ENCODE measurements around the gene PPP2R5B. TPM values are rescaled to one million over a fixed set of nuclear protein-coding genes. Genes with fewer than 3 reads are reported as not detected.

PPP2R5B gene
- total and polyA plus RNA-seq, 9 of the 15 experiments (the other 6 are each of a cell fraction or from before 2014, with no cell fraction given), result 0.10 to 7.8 (median 3.3) TPM

DNA sequence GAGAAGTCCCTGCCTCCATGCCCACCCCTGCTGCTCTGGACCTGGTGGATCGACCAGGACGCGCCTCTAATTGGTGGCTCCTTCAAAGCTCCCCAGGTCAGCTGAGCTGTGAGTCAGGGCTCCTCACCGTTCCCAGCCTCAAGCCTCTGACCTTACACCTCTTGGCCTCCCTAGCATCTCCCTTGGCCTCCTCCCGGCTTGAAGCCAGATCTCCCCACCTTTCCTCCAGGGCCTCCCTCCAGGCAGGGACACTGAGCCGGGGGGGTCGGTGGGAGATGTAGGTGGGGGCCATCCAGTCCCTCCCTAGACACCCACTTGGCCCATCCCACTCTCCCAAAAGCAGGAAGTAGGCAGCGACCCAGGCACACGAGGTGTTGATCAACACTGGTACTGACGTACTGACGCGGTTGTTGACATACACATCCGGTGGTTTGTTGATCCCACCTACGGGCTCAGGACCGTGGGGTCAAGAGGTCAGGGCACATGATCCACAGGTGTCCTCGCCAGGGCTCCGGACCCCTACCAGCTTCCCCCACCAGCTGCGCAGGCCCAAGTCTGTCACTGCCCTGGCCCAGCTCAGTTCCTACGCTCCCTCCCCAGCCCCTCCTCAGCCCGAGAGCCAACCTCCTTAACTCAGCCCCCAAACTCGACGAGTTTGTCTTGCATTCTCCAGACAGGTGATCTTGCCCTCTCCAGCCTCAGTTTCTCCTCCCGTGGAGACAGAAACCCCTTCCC lies 8.3 kb upstream of the PPP2R5B start (continued):
- TF ChIP-seq ZNF133 (CRISPR knock-in tag; IDR thresholded peaks at IDR 0.05) (no peak), SAFB (IDR thresholded peaks at IDR 0.05; ENCODE audit: borderline replicate concordance, low read depth, low read length) (no peak), MEIS2 (IDR thresholded peaks at IDR 0.05; ENCODE audit: partially characterized antibody) (peak; percentile 36), ETV6 (IDR thresholded peaks at IDR 0.05; ENCODE audit: borderline replicate concordance in 1 of 2, low read depth in 2 of 2, low read length in 1 of 2) (no peak), ETV6 (CRISPR knock-in tag; IDR thresholded peaks at IDR 0.05; ENCODE audit: borderline replicate concordance) (no peak), ZNF197 (CRISPR knock-in tag; IDR thresholded peaks at IDR 0.05; ENCODE audit: low read depth) (no peak), ZBTB5 (IDR thresholded peaks at IDR 0.05) (0 out of 2 replicates have a peak, but pooled peaks have one; percentile 47), ESRRB (CRISPR knock-in tag; IDR thresholded peaks at IDR 0.05; ENCODE audit: borderline replicate concordance) (no peak), CEBPB (tag; IDR thresholded peaks at IDR 0.05) (no peak), ID3 (CRISPR knock-in tag; IDR thresholded peaks at IDR 0.05) (no peak), ID3 (tag; IDR thresholded peaks at IDR 0.05) (no peak), ZNF232 (CRISPR knock-in tag; IDR thresholded peaks at IDR 0.05) (no peak), ZBTB2 (IDR thresholded peaks at IDR 0.05) (0 out of 2 replicates have a peak, but pooled peaks have one; percentile 31), BMI1 (IDR thresholded peaks at IDR 0.05; ENCODE audit: low read length) (no peak), ZNF583 (CRISPR knock-in tag; IDR thresholded peaks at IDR 0.05) (no peak), HNRNPLL (IDR thresholded peaks at IDR 0.05; ENCODE audit: low read depth, low read length, poor library complexity, severe bottlenecking) (peak; percentile 14), THAP7 (CRISPR knock-in tag; IDR thresholded peaks at IDR 0.05) (no peak), NR2C1 (IDR thresholded peaks at IDR 0.05) (peak; percentile 83), NR2C1 (tag; IDR thresholded peaks at IDR 0.05) (peak; percentile 73)
- TF ChIP-seq, protein P1, sequence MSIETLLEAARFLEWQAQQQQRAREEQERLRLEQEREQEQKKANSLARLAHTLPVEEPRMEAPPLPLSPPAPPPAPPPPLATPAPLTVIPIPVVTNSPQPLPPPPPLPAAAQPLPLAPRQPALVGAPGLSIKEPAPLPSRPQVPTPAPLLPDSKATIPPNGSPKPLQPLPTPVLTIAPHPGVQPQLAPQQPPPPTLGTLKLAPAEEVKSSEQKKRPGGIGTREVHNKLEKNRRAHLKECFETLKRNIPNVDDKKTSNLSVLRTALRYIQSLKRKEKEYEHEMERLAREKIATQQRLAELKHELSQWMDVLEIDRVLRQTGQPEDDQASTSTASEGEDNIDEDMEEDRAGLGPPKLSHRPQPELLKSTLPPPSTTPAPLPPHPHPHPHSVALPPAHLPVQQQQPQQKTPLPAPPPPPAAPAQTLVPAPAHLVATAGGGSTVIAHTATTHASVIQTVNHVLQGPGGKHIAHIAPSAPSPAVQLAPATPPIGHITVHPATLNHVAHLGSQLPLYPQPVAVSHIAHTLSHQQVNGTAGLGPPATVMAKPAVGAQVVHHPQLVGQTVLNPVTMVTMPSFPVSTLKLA (conservative IDR thresholded peaks at IDR 0.05), result peak; percentile 94 to 96
- TF ChIP-seq, protein P2, sequence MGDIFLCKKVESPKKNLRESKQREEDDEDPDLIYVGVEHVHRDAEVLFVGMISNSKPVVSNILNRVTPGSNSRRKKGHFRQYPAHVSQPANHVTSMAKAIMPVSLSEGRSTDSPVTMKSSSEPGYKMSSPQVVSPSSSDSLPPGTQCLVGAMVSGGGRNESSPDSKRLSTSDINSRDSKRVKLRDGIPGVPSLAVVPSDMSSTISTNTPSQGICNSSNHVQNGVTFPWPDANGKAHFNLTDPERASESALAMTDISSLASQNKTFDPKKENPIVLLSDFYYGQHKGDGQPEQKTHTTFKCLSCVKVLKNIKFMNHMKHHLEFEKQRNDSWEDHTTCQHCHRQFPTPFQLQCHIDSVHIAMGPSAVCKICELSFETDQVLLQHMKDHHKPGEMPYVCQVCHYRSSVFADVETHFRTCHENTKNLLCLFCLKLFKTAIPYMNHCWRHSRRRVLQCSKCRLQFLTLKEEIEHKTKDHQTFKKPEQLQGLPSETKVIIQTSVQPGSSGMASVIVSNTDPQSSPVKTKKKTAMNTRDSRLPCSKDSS (IDR thresholded peaks at IDR 0.05; ENCODE audit: low read depth, partially characterized antibody), result no peak
